ENCODE results near the gene TBC1D9. TPM values are rescaled to one million over a fixed set of nuclear protein-coding genes. Genes with fewer than 3 reads are reported as not detected.

Gene TBC1D9
- total RNA-seq, 1 experiment from 2014 or later: 9.5 TPM

GRCh38 chr4:140776556-140776955 lies 20.4 kb upstream of the TBC1D9 start:
- no peak overlapping the region for H2AFZ ChIP-seq (ENCODE audit: low read depth, low read length, poor library complexity, severe bottlenecking)
- CTCF ChIA-PET: no interaction called here
- H4K20me1 ChIP-seq (ENCODE audit: insufficient read depth): no peaks in the 10 kb centered on the region
- DNase-seq (ENCODE audit: low read depth, low spot score) (no peak), ATAC-seq (no peak)
- intact Hi-C loops (cut with micrococcal nuclease): no loop called here
- H3K4me2 ChIP-seq (ENCODE audit: low read length): no peak overlapping the region
- POLR2A ChIA-PET: no interaction called here
- H3K79me2 ChIP-seq (ENCODE audit: insufficient read depth, low read length): no peaks in the 10 kb centered on the region
- H3K9me2 ChIP-seq (ENCODE audit: insufficient read depth): no peaks in the 10 kb centered on the region
- no peaks in the 10 kb centered on the region for H3K27me3 ChIP-seq (ENCODE audit: insufficient read depth, low read length)
- H3K9me3 ChIP-seq (ENCODE audit: control insufficient read depth in 1 of 2, insufficient read depth in 1 of 2, low read depth in 1 of 2, low read length in 2 of 2): no peaks in the 10 kb centered on the region
- TF ChIP-seq YY1 (IDR thresholded peaks at IDR 0.05; ENCODE audit: extremely low read depth, insufficient replicate concordance, low read depth, low read length): no peak
- no peak for TF ChIP-seq REST (IDR thresholded peaks at IDR 0.05; ENCODE audit: low read depth)
- no peak for TF ChIP-seq SIN3A (IDR thresholded peaks at IDR 0.05; ENCODE audit: low read depth)
- TF ChIP-seq EZH2 (IDR thresholded peaks at IDR 0.05): no peak
- TF ChIP-seq ATF3 (IDR thresholded peaks at IDR 0.05): no peak
- TF ChIP-seq JUND (IDR thresholded peaks at IDR 0.05): no peak
- no peak for TF ChIP-seq CBX3 (IDR thresholded peaks at IDR 0.05; ENCODE audit: low read depth)
- TF ChIP-seq EZH2phosphoT487 (IDR thresholded peaks at IDR 0.05; ENCODE audit: borderline replicate concordance): no peak
- no peak for TF ChIP-seq POLR2A (IDR thresholded peaks at IDR 0.05; ENCODE audit: borderline replicate concordance, extremely low read depth, insufficient read depth, insufficient read length)
- no peak for TF ChIP-seq ELF1 (IDR thresholded peaks at IDR 0.05; ENCODE audit: borderline replicate concordance, low read depth)
- TF ChIP-seq FOSL1 (IDR thresholded peaks at IDR 0.05; ENCODE audit: low read depth): no peak
- TF ChIP-seq SRF (IDR thresholded peaks at IDR 0.05; ENCODE audit: low read depth): no peak
- TF ChIP-seq MAX (IDR thresholded peaks at IDR 0.05): no peak
- TF ChIP-seq RAD21 (IDR thresholded peaks at IDR 0.05; ENCODE audit: low read depth): no peak
- no peak for TF ChIP-seq EGR1 (IDR thresholded peaks at IDR 0.05; ENCODE audit: low read depth)
- no peak for TF ChIP-seq CEBPB (IDR thresholded peaks at IDR 0.05; ENCODE audit: low read depth)
- TF ChIP-seq SP1 (IDR thresholded peaks at IDR 0.05; ENCODE audit: low read depth): no peak
- H3K9ac ChIP-seq (ENCODE audit: low read length): no peak overlapping the region
- no TSS peak for BruUV-seq (replicated peaks)
- no peaks in the 10 kb centered on the region for H3K4me1 ChIP-seq (ENCODE audit: control insufficient read depth in 1 of 2, insufficient read depth in 2 of 2, low read length in 2 of 2)
- no peak overlapping the region for H3K4me3 ChIP-seq (replicated peaks in 1 of 2; ENCODE audit: low read depth in 1 of 2, low read length in 2 of 2)
- RAD21 ChIA-PET (ENCODE audit: low non-redundant PET in 1 of 2, low total read pairs in 2 of 2, uncharacterized antibody in 2 of 2, unreplicated experiment in 2 of 2): no interaction called here
- no peaks in the 10 kb centered on the region for H3K36me3 ChIP-seq (ENCODE audit: control insufficient read depth in 1 of 2, insufficient read depth in 2 of 2, low read length in 2 of 2)
- H3K27ac ChIP-seq (ENCODE audit: low read depth, low read length): no peak overlapping the region
